Measurements from ENCODE around the gene CYB5R3.
"Not testable (repeated sequence)": the region's sequence is repeated elsewhere in the genome, so short reads cannot be mapped to it uniquely, and the experiment has no call there.

CYB5R3 gene

GRCh38 chr22:42596863-42597530 lies 52.2 kb downstream of the CYB5R3 start:
- DNase-seq (ENCODE audit: low spot score) = no peak

GRCh38 chr22:42596336-42596735 lies 52.9 kb downstream of the CYB5R3 start:
- DNase-seq (ENCODE audit: low spot score) = no peak

GRCh38 chr22:42595434-42595833 lies 53.8 kb downstream of the CYB5R3 start:
- DNase-seq (ENCODE audit: low spot score) = no peak

GRCh38 chr22:42591987-42592386 lies 57.2 kb downstream of the CYB5R3 start:
- DNase-seq (ENCODE audit: low spot score) = no peak

GRCh38 chr22:42587588-42588175 lies 61.5 kb downstream of the CYB5R3 start:
- no peak for DNase-seq (ENCODE audit: low spot score)

GRCh38 chr22:42586381-42586780 lies 62.8 kb downstream of the CYB5R3 start:
- DNase-seq (ENCODE audit: low spot score) = no peak

GRCh38 chr22:42585096-42585495 lies 64.1 kb downstream of the CYB5R3 start:
- DNase-seq (ENCODE audit: low spot score) = no peak

- DNase-seq (ENCODE audit: low spot score) = no peak
Measured at GRCh38 chr22:42584364-42584940, 64.7 kb downstream of the CYB5R3 start.

- no peak for DNase-seq (ENCODE audit: low spot score)
Measured at GRCh38 chr22:42582987-42583386, 66.2 kb downstream of the CYB5R3 start.

- peak; percentile 73 for DNase-seq (ENCODE audit: low spot score)
Measured at GRCh38 chr22:42581762-42582716, 67.2 kb downstream of the CYB5R3 start.

- not testable (repeated sequence) for DNase-seq (ENCODE audit: low spot score)
Measured at GRCh38 chr22:42581194-42581761, 67.9 kb downstream of the CYB5R3 start.

- DNase-seq (ENCODE audit: low spot score) = not testable (repeated sequence)
Measured at GRCh38 chr22:42580040-42580439, 69.2 kb downstream of the CYB5R3 start.

GRCh38 chr22:42577623-42578240 lies 71.5 kb downstream of the CYB5R3 start:
- DNase-seq (ENCODE audit: low spot score) = no peak

- not testable (repeated sequence) for DNase-seq (ENCODE audit: low spot score)
Measured at GRCh38 chr22:42577141-42577540, 72.1 kb downstream of the CYB5R3 start.

- DNase-seq (ENCODE audit: low spot score) = not testable (repeated sequence)
Measured at GRCh38 chr22:42575996-42576574, 73.1 kb downstream of the CYB5R3 start.

GRCh38 chr22:42574468-42574867 lies 74.7 kb downstream of the CYB5R3 start:
- DNase-seq (ENCODE audit: low spot score) = not testable (repeated sequence)

- DNase-seq (ENCODE audit: low spot score) = not testable (repeated sequence)
Measured at GRCh38 chr22:42574046-42574445, 75.1 kb downstream of the CYB5R3 start.

- not testable (repeated sequence) for DNase-seq (ENCODE audit: low spot score)
Measured at GRCh38 chr22:42571068-42571467, 78.1 kb downstream of the CYB5R3 start.

GRCh38 chr22:42570580-42570979 lies 78.6 kb downstream of the CYB5R3 start:
- not testable (repeated sequence) for DNase-seq (ENCODE audit: low spot score)

GRCh38 chr22:42567950-42568349 lies 81.2 kb downstream of the CYB5R3 start:
- DNase-seq (ENCODE audit: low spot score) = not testable (repeated sequence)
